Osteocyte (in vitro differentiated cells): ENCODE measurements around the gene MPRIP. TPM values are rescaled to one million over a fixed set of nuclear protein-coding genes. Genes with fewer than 3 reads are reported as not detected.
A peak's percentile ranks its signal among the peaks of the same experiment; 100 is the strongest.

Experiments used
- DNase-seq: peaks from one replicate; pipeline ENCODE4 v3.0.0; 2021; ENCODE audit warnings: mixed read lengths; ENCODE audit not compliant: unreplicated experiment; ENCODE audit errors: extremely low spot score
- H3K27ac Mint-ChIP-seq: one replicate; pipeline ENCODE4 v1.8.0; 2021; ENCODE audit warnings: mild to moderate bottlenecking, mixed read lengths; ENCODE audit not compliant: unreplicated experiment
- H3K27me3 Mint-ChIP-seq: one replicate; pipeline ENCODE4 v1.8.0; 2021; ENCODE audit warnings: mixed read lengths; ENCODE audit not compliant: unreplicated experiment
- H3K36me3 Mint-ChIP-seq: one replicate; pipeline ENCODE4 v1.8.0; 2021; ENCODE audit warnings: mixed read lengths; ENCODE audit not compliant: unreplicated experiment
- H3K4me1 Mint-ChIP-seq: one replicate; pipeline ENCODE4 v1.8.0; 2021; ENCODE audit warnings: mixed read lengths; ENCODE audit not compliant: unreplicated experiment
- H3K4me3 Mint-ChIP-seq: one replicate; pipeline ENCODE4 v1.8.0; 2021; ENCODE audit warnings: mild to moderate bottlenecking, moderate library complexity, mixed read lengths; ENCODE audit not compliant: unreplicated experiment
- H3K9me3 Mint-ChIP-seq: one replicate; pipeline ENCODE4 v1.8.0; 2021; ENCODE audit warnings: mixed read lengths; ENCODE audit not compliant: unreplicated experiment
- total RNA-seq: library from RNA; stranded (reverse); gene quantifications from 2 replicates; pipeline ENCODE4 v1.2.1, GENCODE V29; 2021
- TF ChIP-seq, protein P1 (sequence below): fragments of 200-600 bp; sonication (generic); IDR thresholded peaks from 2 replicates; pipeline ENCODE4 v1.5.0; 2021; ENCODE audit warnings: antibody characterized with exemption, mild to moderate bottlenecking, moderate library complexity

The MPRIP gene
- total RNA-seq, 1 donor from 2014 or later = 206 TPM

DNA sequence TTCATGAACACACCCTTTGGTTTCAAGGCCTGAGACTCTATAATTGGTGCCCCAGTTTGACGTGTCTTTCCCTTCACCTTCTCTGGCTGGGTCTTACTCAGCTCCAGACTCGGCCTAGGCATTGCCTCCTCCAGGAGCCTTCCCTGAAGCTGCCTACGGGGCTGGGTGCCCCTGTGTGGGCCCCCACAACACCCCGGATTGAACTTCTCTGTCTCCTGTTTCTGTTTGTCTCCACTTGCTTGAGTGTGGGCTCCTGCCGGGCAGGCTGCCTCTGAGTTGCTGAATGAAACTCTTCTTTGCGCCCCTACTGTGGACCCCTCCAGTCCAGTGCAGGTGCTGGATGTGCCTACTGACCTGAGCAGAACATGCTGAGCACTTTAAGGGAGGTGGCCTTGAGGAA, 2.3 kb upstream of the MPRIP start:
- no peaks in the 10 kb centered on the region for H3K36me3 Mint-ChIP-seq
- DNase-seq = no peak
- H3K4me1 Mint-ChIP-seq = peaks cover 35% of the 10 kb centered on the region
- no peaks in the 10 kb centered on the region for H3K9me3 Mint-ChIP-seq
- H3K27ac Mint-ChIP-seq = no peak overlapping the region
- H3K27me3 Mint-ChIP-seq = no peaks in the 10 kb centered on the region
- H3K4me3 Mint-ChIP-seq = no peak overlapping the region
- TF ChIP-seq, protein P1, sequence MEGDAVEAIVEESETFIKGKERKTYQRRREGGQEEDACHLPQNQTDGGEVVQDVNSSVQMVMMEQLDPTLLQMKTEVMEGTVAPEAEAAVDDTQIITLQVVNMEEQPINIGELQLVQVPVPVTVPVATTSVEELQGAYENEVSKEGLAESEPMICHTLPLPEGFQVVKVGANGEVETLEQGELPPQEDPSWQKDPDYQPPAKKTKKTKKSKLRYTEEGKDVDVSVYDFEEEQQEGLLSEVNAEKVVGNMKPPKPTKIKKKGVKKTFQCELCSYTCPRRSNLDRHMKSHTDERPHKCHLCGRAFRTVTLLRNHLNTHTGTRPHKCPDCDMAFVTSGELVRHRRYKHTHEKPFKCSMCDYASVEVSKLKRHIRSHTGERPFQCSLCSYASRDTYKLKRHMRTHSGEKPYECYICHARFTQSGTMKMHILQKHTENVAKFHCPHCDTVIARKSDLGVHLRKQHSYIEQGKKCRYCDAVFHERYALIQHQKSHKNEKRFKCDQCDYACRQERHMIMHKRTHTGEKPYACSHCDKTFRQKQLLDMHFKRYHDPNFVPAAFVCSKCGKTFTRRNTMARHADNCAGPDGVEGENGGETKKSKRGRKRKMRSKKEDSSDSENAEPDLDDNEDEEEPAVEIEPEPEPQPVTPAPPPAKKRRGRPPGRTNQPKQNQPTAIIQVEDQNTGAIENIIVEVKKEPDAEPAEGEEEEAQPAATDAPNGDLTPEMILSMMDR = no peak

DNA sequence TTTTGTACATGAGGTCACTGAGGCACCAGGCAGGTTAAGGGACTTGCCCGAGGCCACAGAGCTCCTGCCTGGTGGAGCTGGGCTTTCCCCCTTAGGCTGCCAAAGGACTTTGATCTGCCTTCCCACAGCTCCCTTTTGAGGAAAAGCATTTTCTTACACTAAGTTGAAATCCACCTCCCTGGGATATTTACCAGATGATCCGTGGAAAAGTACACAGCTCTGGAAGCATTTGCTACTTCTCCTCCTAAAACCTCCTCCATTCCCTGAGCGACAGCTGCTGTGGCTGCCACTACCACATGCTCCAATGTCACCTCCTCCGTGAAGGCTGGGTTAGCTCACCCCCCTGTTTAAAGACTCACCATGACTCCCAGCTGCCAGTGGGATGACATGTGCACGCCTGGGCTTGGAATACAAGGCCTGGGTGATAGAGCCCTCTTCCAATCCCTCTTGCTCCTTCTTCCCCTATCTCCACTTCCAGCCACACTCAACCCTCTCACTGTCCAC, 1.2 kb upstream of the MPRIP start:
- no peak for DNase-seq
- peak overlapping the region; percentile 71 for H3K27ac Mint-ChIP-seq
- no peaks in the 10 kb centered on the region for H3K9me3 Mint-ChIP-seq
- H3K36me3 Mint-ChIP-seq = no peaks in the 10 kb centered on the region
- peaks cover 47% of the 10 kb centered on the region for H3K4me1 Mint-ChIP-seq
- peak overlapping the region; percentile 73 for H3K4me3 Mint-ChIP-seq
- no peaks in the 10 kb centered on the region for H3K27me3 Mint-ChIP-seq
- TF ChIP-seq, protein P1 = no peak

DNA sequence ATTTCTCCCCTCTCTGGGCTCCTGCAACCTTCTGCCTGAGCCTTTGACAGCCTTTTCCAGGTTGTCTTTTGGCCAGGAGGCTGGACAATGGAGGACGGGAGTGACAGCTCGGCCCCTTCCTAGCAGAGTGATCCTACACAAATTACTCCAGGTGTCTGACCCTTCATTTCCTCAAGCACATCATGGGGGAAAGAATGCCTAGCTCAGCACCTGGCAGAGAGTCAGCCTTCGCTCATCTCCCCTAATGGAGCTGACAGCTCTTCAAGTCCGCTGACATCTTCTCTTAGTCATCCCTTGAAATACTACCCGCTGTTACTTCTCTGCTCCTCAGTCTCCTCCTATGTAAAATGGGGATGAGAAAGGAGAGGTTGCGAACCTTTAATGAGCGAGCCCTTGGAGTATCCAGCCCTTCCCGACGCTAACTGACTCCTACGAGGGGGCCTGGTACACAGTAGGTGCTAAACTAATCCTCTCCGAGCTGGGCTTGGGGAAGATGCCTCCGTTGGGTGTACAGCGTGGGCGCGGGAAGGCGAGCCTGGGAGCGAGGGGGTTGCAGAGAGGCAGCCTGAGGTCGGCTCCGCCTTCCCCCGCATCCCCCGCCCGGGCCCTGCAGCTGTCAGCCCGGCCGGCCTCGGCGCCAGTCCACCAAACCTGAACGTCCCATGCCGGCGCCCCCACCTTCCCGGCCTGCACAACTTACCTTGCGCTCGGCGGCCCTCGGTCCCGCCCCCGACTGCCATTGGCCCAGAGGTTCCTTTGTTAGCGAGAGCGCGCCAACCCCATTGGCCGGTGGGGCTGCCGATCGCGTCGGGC, 480 bp upstream of the MPRIP start:
- Mint-ChIP-seq H3K36me3 (no peaks in the 10 kb centered on the region), H3K4me1 (peaks cover 50% of the 10 kb centered on the region), H3K27ac (peak overlapping the region; percentile 71), H3K27me3 (no peaks in the 10 kb centered on the region), H3K4me3 (peak overlapping the region; percentile 73), H3K9me3 (no peaks in the 10 kb centered on the region)
- TF ChIP-seq, protein P1 = no peak
- peak; percentile 98 for DNase-seq

DNA sequence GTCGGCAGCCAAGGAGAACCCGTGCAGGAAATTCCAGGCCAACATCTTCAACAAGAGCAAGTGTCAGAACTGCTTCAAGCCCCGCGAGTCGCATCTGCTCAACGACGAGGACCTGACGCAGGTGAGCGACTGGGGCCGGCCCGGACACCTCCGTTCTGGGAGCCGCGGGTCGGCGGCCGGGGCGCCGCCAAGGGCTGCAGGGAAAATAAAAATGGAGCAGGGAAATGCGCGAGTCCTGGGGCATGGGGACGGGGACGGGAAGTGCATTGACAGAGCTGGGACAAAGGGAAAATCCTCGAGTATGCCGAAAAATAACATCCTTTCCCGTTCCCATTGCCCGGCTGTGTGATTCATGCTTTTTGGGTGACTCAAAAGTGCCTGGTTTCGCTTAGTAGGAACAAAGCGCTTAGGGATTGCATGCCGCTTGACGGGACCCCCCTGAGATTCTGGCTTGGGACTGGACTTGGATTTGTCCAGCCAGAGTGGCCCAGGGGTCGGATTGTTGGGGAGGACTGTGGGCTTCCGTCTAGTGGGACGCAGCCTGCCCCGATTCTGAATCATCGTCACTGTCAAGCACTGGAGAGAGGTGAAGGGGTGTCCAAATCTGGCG, 699 bp downstream of the MPRIP start:
- peak overlapping the region; percentile 96 for H3K4me3 Mint-ChIP-seq
- peak overlapping the region; percentile 96 for H3K27ac Mint-ChIP-seq
- TF ChIP-seq, protein P1 = no peak
- no peaks in the 10 kb centered on the region for H3K9me3 Mint-ChIP-seq
- peaks cover 54% of the 10 kb centered on the region for H3K4me1 Mint-ChIP-seq
- no peak for DNase-seq
- no peaks in the 10 kb centered on the region for H3K36me3 Mint-ChIP-seq
- H3K27me3 Mint-ChIP-seq = no peaks in the 10 kb centered on the region
